ENCODE data around the gene TCAP.

Gene TCAP, protein sequence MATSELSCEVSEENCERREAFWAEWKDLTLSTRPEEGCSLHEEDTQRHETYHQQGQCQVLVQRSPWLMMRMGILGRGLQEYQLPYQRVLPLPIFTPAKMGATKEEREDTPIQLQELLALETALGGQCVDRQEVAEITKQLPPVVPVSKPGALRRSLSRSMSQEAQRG
- long read RNA-seq, donor 1, partial matches to known transcripts, result 0 of 1 reads
- long read RNA-seq, donor 1, other reads (novel, unspliced or antisense), result 0 of 1 reads
- long read RNA-seq, donor 2, result 0 reads
- long read RNA-seq, donor 3, result 0 reads
- long read RNA-seq, donor 4, result 0 reads
- long read RNA-seq, donor 5, result 0 reads
- long read RNA-seq, donor 6, result 0 reads
- long read RNA-seq, donor 7, result 0 reads
- long read RNA-seq, donor 8, result 0 reads

DNA sequence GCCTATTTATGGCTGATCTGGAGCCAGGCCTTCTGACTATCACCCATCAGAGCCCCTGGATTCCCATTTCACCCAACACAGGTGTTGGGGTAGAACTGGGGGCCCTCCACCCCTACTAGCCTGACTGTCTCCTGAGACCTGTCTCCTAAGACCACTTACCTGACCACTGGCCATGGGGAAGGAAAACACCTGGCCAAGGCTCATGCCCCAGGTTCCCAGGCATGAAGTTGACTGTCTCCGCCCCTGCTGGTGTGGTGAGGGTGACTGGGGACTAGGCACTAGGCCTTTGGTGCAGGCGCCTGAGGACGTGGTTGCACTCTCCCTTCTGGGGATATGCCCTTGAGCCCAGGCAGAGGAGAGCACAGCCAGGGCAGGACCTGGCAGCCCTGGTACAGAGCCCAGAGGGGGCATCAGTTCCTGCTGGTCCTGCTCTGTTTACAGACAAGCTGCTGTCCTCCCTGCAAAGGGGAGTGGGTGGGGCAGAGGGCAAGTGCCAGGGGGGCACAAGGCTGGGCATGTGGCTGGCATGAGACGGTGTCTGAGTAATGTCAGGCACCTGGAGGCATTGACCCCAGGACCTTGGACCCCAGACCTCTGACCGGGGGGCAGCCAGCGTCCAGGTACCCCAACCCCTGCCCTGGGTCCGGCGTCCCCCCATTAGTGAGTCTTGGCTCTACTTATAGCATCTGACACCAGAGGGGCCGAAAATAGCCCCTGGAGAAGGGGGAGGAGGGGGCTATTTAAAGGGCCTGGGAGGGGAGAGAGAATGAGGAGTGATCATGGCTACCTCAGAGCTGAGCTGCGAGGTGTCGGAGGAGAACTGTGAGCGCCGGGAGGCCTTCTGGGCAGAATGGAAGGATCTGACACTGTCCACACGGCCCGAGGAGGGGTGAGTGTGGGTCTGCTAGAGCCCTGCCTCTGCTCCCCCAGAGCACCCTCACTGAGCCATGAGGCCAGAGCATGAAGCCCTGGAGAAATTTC, at the start of gene TCAP:
Gene TCAP (plus strand): TSS at position 769 of the 981 bp plus-strand sequence. CDS start 11 bp downstream, at position 780.
- no peak for DNase-seq

DNA sequence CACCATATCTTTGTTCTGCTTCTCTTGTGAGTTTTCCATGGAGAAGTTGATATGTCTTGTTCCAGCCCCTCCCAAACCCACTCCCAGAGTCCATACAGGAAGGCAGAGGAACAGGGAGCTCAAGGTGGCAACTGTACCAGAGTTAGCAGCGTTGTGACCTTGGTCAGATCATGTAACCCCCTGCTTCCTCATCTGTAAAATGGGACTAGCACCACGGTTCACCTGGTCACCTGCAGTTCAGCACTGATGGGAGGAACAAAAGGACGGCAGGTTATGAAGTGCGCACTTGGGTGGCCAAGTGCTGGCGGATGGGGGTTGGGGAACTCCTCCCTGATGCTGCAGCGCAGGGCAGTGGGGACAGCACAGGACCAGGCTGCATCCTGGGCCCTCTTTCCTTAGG, 49.7 kb upstream of the TCAP start:
- no peak for DNase-seq

- DNase-seq, result no peak
These were observed 48.1 kb upstream of the TCAP start for GRCh38 chr17:39617100-39617445.

DNA sequence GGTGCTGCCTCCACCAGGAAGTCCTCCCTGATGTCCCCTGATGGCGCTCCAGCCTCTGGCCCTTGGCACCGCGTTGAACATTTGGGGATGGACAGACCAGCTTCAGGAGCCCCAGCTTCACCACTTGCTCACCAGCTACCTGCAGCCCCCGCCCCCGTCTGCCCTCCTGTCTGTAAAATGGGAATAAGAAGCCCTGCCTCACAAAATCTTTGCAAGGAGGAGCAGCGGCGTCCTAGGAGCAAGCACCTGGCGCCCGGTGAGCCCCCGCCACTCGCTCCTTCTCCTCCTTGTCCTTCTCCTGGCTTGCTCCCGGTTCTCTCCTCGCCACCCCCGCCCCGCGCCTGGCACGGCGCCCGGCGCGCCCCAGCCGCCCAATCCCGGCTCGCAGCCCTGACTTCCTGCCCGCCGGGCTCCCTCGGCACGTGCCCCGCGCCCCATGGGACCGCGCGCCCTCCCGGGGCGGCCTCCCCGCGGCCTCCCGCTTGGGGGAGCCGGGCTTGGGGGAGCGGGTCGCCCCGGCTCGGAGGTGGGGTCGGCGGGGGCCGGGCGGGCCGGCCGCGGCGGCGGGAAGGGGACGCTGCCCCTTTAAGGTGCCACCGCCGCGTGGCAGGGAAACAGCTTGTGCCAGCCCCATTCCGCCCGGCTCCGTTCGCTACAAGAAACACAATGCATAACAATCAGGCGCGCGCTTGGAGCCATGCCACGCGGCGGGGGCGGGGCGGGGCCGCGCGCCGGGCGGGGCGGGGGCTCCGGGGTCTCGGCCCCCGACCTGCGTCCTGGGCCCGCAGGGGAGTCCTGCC, 47.5 kb upstream of the TCAP start:
- peak; percentile 47 for DNase-seq

GRCh38 chr17:39618246-39618913, 46.8 kb upstream of the TCAP start:
- DNase-seq, result peak; percentile 68

GRCh38 chr17:39618956-39619785, 46.0 kb upstream of the TCAP start:
- no peak for DNase-seq

GRCh38 chr17:39619786-39620101, 45.4 kb upstream of the TCAP start:
- DNase-seq, result no peak

GRCh38 chr17:39621523-39622379, 43.4 kb upstream of the TCAP start:
- peak; percentile 91 for DNase-seq

GRCh38 chr17:39622380-39623006, 42.7 kb upstream of the TCAP start:
- DNase-seq, result no peak

- peak; percentile 65 for DNase-seq
These were observed 41.7 kb upstream of the TCAP start for GRCh38 chr17:39623356-39623950.

- DNase-seq, result no peak
These were observed 40.8 kb upstream of the TCAP start for GRCh38 chr17:39624313-39624712.

GRCh38 chr17:39625198-39625785, 39.9 kb upstream of the TCAP start:
- DNase-seq, result no peak

GRCh38 chr17:39626171-39627046, 38.7 kb upstream of the TCAP start, which contains the start of gene PPP1R1B:
TSS of gene PPP1R1B (plus strand) at chr17:39626952. CDS start at chr17:39627393, 441 bp downstream.
- no peak for DNase-seq

GRCh38 chr17:39627047-39627711, 38.0 kb upstream of the TCAP start:
- DNase-seq, result peak; percentile 60

- DNase-seq, result no peak
These were observed 37.2 kb upstream of the TCAP start for GRCh38 chr17:39627712-39628516.

Measured in right kidney (tissue), 9 donors.